A673 (cell line): Measurements from ENCODE around the gene TRIM66. TPM values are rescaled to one million over a fixed set of nuclear protein-coding genes. Genes with fewer than 3 reads are reported as not detected.

Experiments used
- BruUV-seq: library from RNA; stranded (reverse); fragments of 400-500 nt; replicated peaks from 2 replicates; lab custom pipeline; 2021; lab: Mats Ljungman, UMichigan
- CTCF ChIA-PET: fragments of 300-600 bp; sonication (Branson Sonifier 250); formaldehyde crosslinking; loops from one replicate; lab custom pipeline; 2022; ENCODE audit warnings: antibody characterized with exemption; lab: Charles Lee
- POLR2A ChIA-PET: fragments of 300-600 bp; sonication (Branson Sonifier 250); formaldehyde crosslinking; loops from one replicate; lab custom pipeline; 2022; ENCODE audit warnings: antibody characterized with exemption; ENCODE audit not compliant: low non-redundant PET; lab: Charles Lee
- DNase-seq: peaks from one replicate; pipeline ENCODE4 v3.0.0-alpha.2; 2015; ENCODE audit warnings: low spot score
- H3K27ac ChIP-seq: fragments of 200-600 bp; sonication (generic); 2 replicates; pipeline ENCODE4 v1.5.1; 2016; ENCODE audit warnings: mixed run types, low read depth, mild to moderate bottlenecking, mixed read lengths, antibody characterized with exemption, low read length; ENCODE audit not compliant: poor library complexity, severe bottlenecking
- H3K27me3 ChIP-seq: fragments of 200-600 bp; sonication (generic); replicated peaks from 2 replicates; pipeline ENCODE4 v1.6.1; 2017; ENCODE audit warnings: mixed run types, low read depth, mild to moderate bottlenecking, mixed read lengths, antibody characterized with exemption, low read length; ENCODE audit not compliant: insufficient read depth, poor library complexity
- H3K36me3 ChIP-seq: fragments of 200-600 bp; sonication (generic); 2 replicates; pipeline ENCODE4 v1.6.1; 2016; ENCODE audit warnings: mixed run types, mild to moderate bottlenecking, mixed read lengths, antibody characterized with exemption, low read length; ENCODE audit not compliant: insufficient read depth, poor library complexity, severe bottlenecking
- H3K4me1 ChIP-seq: fragments of 200-600 bp; sonication (generic); 2 replicates; pipeline ENCODE4 v1.6.1; 2017; ENCODE audit warnings: mixed run types, mild to moderate bottlenecking, mixed read lengths, antibody characterized with exemption, low read length; ENCODE audit not compliant: insufficient read depth, poor library complexity, severe bottlenecking
- H3K4me3 ChIP-seq: fragments of 200-600 bp; sonication (generic); 2 replicates; pipeline ENCODE4 v1.5.1; 2016; ENCODE audit warnings: low read depth, mixed run types, mild to moderate bottlenecking, mixed read lengths, low read length; ENCODE audit not compliant: poor library complexity, severe bottlenecking
- H3K9me3 ChIP-seq: fragments of 200-600 bp; sonication (generic); 2 replicates; pipeline ENCODE4 v1.6.1; 2016; ENCODE audit warnings: mixed run types, low read depth, mild to moderate bottlenecking, mixed read lengths, antibody characterized with exemption, low read length; ENCODE audit not compliant: poor library complexity, severe bottlenecking
- EZH2 ChIP-seq: fragments of 200-600 bp; sonication (generic); IDR thresholded peaks from 2 replicates; pipeline ENCODE4 v1.6.1; 2017; ENCODE audit warnings: borderline replicate concordance, low read depth, mild to moderate bottlenecking, mixed read lengths, antibody characterized with exemption, low read length; ENCODE audit not compliant: poor library complexity, severe bottlenecking
- intact Hi-C: fragments of 100-400 bp; cut with micrococcal nuclease; formaldehyde crosslinking; loops from one replicate; pipeline ENCODE4 v1.10.0; 2022; ENCODE audit not compliant: unreplicated experiment
- total RNA-seq: library from RNA; stranded (reverse); gene quantifications from 2 replicates; pipeline ENCODE4 v1.2.3, GENCODE V29; 2021
- TF ChIP-seq, protein P1 (sequence below): fragments of 300-800, 200-600 bp; sonication (generic); conservative IDR thresholded peaks from 2 replicates; pipeline ENCODE4 v1.5.1; 2017; ENCODE audit warnings: low read depth, mild to moderate bottlenecking, antibody characterized with exemption, low read length, moderate library complexity, mixed read lengths

The TRIM66 gene
- total RNA-seq, 1 experiment from 2014 or later: 9.7 TPM

DNA sequence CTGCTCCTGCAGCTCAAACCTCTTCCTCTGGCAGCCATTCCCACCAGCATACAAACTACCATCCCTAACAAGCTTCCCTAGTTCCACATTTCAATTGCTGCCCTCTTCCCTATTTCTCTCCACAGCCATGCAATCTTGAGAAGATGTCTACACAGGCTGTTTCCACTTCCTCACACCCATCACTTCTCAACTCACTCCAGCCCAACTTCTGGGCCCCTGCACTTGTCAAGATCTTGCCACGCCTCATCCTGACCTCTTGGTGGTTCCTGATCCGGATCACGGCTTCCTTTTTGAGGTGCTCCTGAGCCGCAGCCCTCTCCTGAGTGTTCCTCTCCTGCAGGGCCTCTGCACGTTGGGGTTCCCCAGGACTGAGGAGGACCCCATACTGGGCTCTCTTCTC is 22.7 kb upstream of the TRIM66 start:
- DNase-seq: no peak
- CTCF ChIA-PET: no interaction called here
- POLR2A ChIA-PET: no interaction called here
- Histone ChIP-seq H3K4me3 (no peak overlapping the region), H3K4me1 (no peaks in the 10 kb centered on the region), H3K9me3 (no peaks in the 10 kb centered on the region), H3K27ac (no peak overlapping the region), H3K27me3 (no peaks in the 10 kb centered on the region), H3K36me3 (no peaks in the 10 kb centered on the region)
- intact Hi-C loops: no loop called here
- TF ChIP-seq, protein P1, sequence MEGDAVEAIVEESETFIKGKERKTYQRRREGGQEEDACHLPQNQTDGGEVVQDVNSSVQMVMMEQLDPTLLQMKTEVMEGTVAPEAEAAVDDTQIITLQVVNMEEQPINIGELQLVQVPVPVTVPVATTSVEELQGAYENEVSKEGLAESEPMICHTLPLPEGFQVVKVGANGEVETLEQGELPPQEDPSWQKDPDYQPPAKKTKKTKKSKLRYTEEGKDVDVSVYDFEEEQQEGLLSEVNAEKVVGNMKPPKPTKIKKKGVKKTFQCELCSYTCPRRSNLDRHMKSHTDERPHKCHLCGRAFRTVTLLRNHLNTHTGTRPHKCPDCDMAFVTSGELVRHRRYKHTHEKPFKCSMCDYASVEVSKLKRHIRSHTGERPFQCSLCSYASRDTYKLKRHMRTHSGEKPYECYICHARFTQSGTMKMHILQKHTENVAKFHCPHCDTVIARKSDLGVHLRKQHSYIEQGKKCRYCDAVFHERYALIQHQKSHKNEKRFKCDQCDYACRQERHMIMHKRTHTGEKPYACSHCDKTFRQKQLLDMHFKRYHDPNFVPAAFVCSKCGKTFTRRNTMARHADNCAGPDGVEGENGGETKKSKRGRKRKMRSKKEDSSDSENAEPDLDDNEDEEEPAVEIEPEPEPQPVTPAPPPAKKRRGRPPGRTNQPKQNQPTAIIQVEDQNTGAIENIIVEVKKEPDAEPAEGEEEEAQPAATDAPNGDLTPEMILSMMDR: no peak
- TF ChIP-seq EZH2: no peak
- no TSS peak for BruUV-seq

DNA sequence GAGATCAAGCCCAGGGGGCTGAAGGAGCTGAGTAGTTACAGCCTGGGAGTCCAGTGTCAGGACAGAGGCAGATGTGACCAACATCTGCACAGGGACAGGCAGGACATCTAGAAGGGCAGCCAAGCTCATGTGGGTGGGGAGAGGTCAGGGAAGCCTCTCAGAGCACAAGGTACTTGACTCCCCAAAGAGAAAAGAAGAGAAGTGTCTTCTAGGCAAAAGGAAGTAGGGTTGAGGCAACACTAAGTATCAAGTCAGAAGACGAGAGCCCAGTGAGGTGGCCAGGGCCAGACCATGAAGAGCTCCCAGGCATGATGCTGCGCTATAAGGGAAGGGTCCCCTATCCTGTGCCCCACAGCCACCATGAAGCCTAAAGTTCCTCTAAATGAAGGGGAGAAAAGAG is 21.7 kb upstream of the TRIM66 start:
- Histone ChIP-seq H3K36me3 (no peaks in the 10 kb centered on the region), H3K27me3 (no peaks in the 10 kb centered on the region), H3K4me3 (no peak overlapping the region), H3K4me1 (no peaks in the 10 kb centered on the region), H3K27ac (no peak overlapping the region), H3K9me3 (no peaks in the 10 kb centered on the region)
- POLR2A ChIA-PET: no interaction called here
- no peak for TF ChIP-seq EZH2
- TF ChIP-seq, protein P1: no peak
- BruUV-seq: no TSS peak
- no peak for DNase-seq
- intact Hi-C loops: no loop called here
- CTCF ChIA-PET: no interaction called here

DNA sequence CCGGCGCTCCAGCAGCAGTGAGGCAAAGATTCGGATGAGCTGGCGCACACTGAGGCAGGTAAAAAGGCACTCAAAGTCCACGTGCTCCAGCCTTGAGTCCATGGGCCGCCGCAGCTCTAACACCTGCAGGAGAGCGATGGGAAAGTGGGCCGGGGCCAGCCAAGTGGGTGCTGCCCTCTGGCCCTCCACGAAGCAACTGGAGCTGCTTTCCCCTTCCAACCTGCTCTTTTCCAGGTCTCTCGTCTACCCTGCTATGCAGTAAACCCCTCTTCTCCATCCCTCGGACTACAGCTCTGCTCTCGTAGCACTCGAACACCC is 20.1 kb upstream of the TRIM66 start:
- ChIA-PET CTCF (no interaction called here), POLR2A (no interaction called here)
- DNase-seq: no peak
- no TSS peak for BruUV-seq
- Histone ChIP-seq H3K27ac (no peak overlapping the region), H3K9me3 (no peaks in the 10 kb centered on the region), H3K4me3 (no peak overlapping the region), H3K4me1 (no peaks in the 10 kb centered on the region), H3K27me3 (no peaks in the 10 kb centered on the region), H3K36me3 (no peaks in the 10 kb centered on the region)
- intact Hi-C loops: no loop called here
- TF ChIP-seq EZH2: no peak
- TF ChIP-seq, protein P1: no peak
